WTC11 (cell line): Measurements from ENCODE around the gene TDP2. TPM values are rescaled to one million over a fixed set of nuclear protein-coding genes. Genes with fewer than 3 reads are reported as not detected.
A peak's percentile ranks its signal among the peaks of the same experiment; 100 is the strongest.

Experiments used
- ATAC-seq: fragments of 200-7000 bp; cut with Tn5 transposase; 2 replicates; pipeline ENCODE4 v1.10.0; 2021; ENCODE audit warnings: mild to moderate bottlenecking, moderate library complexity
- CTCF ChIA-PET: fragments of 300-600 bp; sonication (Branson Sonifier 250); formaldehyde crosslinking; loops from one replicate; lab custom pipeline; 2021; ENCODE audit warnings: antibody characterized with exemption; lab: Charles Lee
- POLR2A ChIA-PET: fragments of 350-600 bp; sonication (Branson Sonifier 250); formaldehyde crosslinking; loops from one replicate; lab custom pipeline; 2021; ENCODE audit warnings: antibody characterized with exemption; lab: Charles Lee
- DNase-seq: peaks from one replicate; pipeline ENCODE4 v3.0.0; 2021; ENCODE audit warnings: low spot score
- H3K27ac Mint-ChIP-seq: 2 replicates; pipeline ENCODE4 v1.8.0; 2021; ENCODE audit warnings: mixed read lengths
- H3K27me3 Mint-ChIP-seq: 2 replicates; pipeline ENCODE4 v1.8.0; 2021; ENCODE audit warnings: low read depth, mild to moderate bottlenecking, moderate library complexity, mixed read lengths
- H3K36me3 Mint-ChIP-seq: 2 replicates; pipeline ENCODE4 v1.8.0; 2021; ENCODE audit warnings: mixed read lengths
- H3K4me1 Mint-ChIP-seq: 2 replicates; pipeline ENCODE4 v1.8.0; 2022; ENCODE audit warnings: mixed read lengths
- H3K4me3 Mint-ChIP-seq: 2 replicates; pipeline ENCODE4 v1.8.0; 2021; ENCODE audit warnings: mild to moderate bottlenecking, moderate library complexity, mixed read lengths
- H3K9me3 Mint-ChIP-seq: 2 replicates; pipeline ENCODE4 v1.8.0; 2021; ENCODE audit warnings: mixed read lengths
- EMX1 ChIP-seq: fragments of 250-450 bp; sonication (Bioruptor Pico); IDR thresholded peaks from 2 replicates; pipeline ENCODE4 v1.8.0; 2021; ENCODE audit warnings: mild to moderate bottlenecking
- HMGA2 ChIP-seq: fragments of 250-450 bp; sonication (Bioruptor Pico); IDR thresholded peaks from 2 replicates; pipeline ENCODE4 v1.4.0; 2021; ENCODE audit warnings: mild to moderate bottlenecking, moderate library complexity
- NFE2L1 ChIP-seq: sonication (generic); formaldehyde crosslinking; IDR thresholded peaks from 2 replicates; pipeline ENCODE4 v1.8.1; 2023; ENCODE audit warnings: missing genetic modification reagents
- NR1H2 ChIP-seq: sonication (generic); formaldehyde crosslinking; IDR thresholded peaks from 2 replicates; pipeline ENCODE4 v1.9.0; 2021; ENCODE audit warnings: mild to moderate bottlenecking, moderate library complexity, missing genetic modification reagents
- RORB ChIP-seq: fragments of 250-450 bp; sonication (Bioruptor Pico); IDR thresholded peaks from 2 replicates; pipeline ENCODE4 v1.9.0; 2021; ENCODE audit warnings: mild to moderate bottlenecking
- SP1 ChIP-seq: sonication (generic); formaldehyde crosslinking; conservative IDR thresholded peaks from 2 replicates; pipeline ENCODE4 v1.8.1; 2022; ENCODE audit warnings: missing genetic modification reagents
- TP53 ChIP-seq: sonication (generic); formaldehyde crosslinking; IDR thresholded peaks from 2 replicates; pipeline ENCODE4 v1.8.1; 2023; ENCODE audit warnings: mild to moderate bottlenecking, missing genetic modification reagents
- total RNA-seq: library from RNA; stranded (reverse); gene quantifications from 3 replicates; pipeline ENCODE4 v1.2.3, GENCODE V29; 2021
- TF ChIP-seq, protein P1 (sequence below): fragments of 250-450 bp; sonication (Bioruptor Pico); IDR thresholded peaks from 2 replicates; pipeline ENCODE4 v1.9.0; 2021; ENCODE audit warnings: mild to moderate bottlenecking
- TF ChIP-seq, protein P2 (sequence below): sonication (generic); formaldehyde crosslinking; IDR thresholded peaks from 2 replicates; pipeline ENCODE4 v1.8.0; 2022; ENCODE audit warnings: missing genetic modification reagents
- TF ChIP-seq, protein P3 (sequence below): sonication (generic); formaldehyde crosslinking; IDR thresholded peaks from 2 replicates; pipeline ENCODE4 v1.8.0; 2022; ENCODE audit warnings: mild to moderate bottlenecking, missing genetic modification reagents
- TF ChIP-seq, protein P4 (sequence below): sonication (generic); formaldehyde crosslinking; IDR thresholded peaks from 2 replicates; pipeline ENCODE4 v1.8.1; 2023; ENCODE audit warnings: mild to moderate bottlenecking, moderate library complexity, missing genetic modification reagents
- TF ChIP-seq, protein P5 (sequence below): sonication (generic); formaldehyde crosslinking; IDR thresholded peaks from 2 replicates; pipeline ENCODE4 v1.8.0; 2023; ENCODE audit warnings: missing genetic modification reagents, mild to moderate bottlenecking, borderline replicate concordance
- TF ChIP-seq, protein P6 (sequence below): sonication (generic); formaldehyde crosslinking; IDR thresholded peaks from 2 replicates; pipeline ENCODE4 v1.8.0; 2023; ENCODE audit warnings: mild to moderate bottlenecking, missing genetic modification reagents

Gene TDP2
- total RNA-seq, 1 experiment from 2014 or later, result 49.1 TPM

DNA sequence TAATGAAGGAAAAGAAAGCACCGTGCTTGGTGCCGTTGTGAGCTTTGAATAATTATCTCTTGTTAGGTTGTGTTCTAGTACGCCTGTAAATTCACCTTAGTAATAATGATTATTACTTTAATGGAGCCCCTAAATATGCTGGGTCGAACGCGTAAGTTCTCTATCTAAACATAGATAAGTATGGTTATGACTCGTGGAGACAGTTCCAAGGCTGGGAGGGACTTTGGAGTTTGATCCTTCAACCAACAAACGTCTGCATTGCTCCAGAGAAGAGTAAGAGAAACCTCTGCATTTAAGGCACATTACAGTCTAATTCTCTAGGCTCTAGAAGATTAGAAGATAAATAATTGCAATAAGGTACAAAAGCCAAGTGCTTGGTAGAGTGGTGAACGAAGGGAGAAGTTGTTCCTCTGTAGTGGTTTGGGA, 692 bp upstream of the TDP2 start:
- H3K4me1 Mint-ChIP-seq, result peaks cover 25% of the 10 kb centered on the region
- peaks cover 70% of the 10 kb centered on the region for H3K36me3 Mint-ChIP-seq
- TF ChIP-seq HMGA2 (CRISPR knock-in tag) (no peak), TP53 (no peak)
- TF ChIP-seq, protein P1, sequence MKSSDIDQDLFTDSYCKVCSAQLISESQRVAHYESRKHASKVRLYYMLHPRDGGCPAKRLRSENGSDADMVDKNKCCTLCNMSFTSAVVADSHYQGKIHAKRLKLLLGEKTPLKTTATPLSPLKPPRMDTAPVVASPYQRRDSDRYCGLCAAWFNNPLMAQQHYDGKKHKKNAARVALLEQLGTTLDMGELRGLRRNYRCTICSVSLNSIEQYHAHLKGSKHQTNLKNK (CRISPR knock-in tag), result no peak
- TF ChIP-seq, protein P2, sequence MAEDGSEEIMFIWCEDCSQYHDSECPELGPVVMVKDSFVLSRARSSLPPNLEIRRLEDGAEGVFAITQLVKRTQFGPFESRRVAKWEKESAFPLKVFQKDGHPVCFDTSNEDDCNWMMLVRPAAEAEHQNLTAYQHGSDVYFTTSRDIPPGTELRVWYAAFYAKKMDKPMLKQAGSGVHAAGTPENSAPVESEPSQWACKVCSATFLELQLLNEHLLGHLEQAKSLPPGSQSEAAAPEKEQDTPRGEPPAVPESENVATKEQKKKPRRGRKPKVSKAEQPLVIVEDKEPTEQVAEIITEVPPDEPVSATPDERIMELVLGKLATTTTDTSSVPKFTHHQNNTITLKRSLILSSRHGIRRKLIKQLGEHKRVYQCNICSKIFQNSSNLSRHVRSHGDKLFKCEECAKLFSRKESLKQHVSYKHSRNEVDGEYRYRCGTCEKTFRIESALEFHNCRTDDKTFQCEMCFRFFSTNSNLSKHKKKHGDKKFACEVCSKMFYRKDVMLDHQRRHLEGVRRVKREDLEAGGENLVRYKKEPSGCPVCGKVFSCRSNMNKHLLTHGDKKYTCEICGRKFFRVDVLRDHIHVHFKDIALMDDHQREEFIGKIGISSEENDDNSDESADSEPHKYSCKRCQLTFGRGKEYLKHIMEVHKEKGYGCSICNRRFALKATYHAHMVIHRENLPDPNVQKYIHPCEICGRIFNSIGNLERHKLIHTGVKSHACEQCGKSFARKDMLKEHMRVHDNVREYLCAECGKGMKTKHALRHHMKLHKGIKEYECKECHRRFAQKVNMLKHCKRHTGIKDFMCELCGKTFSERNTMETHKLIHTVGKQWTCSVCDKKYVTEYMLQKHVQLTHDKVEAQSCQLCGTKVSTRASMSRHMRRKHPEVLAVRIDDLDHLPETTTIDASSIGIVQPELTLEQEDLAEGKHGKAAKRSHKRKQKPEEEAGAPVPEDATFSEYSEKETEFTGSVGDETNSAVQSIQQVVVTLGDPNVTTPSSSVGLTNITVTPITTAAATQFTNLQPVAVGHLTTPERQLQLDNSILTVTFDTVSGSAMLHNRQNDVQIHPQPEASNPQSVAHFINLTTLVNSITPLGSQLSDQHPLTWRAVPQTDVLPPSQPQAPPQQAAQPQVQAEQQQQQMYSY (CRISPR knock-in tag), result no peak
- peak overlapping the region; percentile 100 for H3K27ac Mint-ChIP-seq
- H3K4me3 Mint-ChIP-seq, result peak overlapping the region; percentile 85
- CTCF ChIA-PET, result interaction anchor here (0.8 to 2.2 kb wide), 8 partner anchors 15 to 351 kb away, joined by 3 to 19 read pairs (median 12); partner anchors contain the start of gene KIAA0319
- no peak for ATAC-seq
- peaks cover 6% of the 10 kb centered on the region; the same call in 1 of the 2 replicates for H3K27me3 Mint-ChIP-seq
- POLR2A ChIA-PET, result interaction anchor here (0.9 to 2.4 kb wide), 7 partner anchors 16 to 172 kb away, joined by 3 to 22 read pairs (median 5); partner anchors contain the start of genes ALDH5A1 and KIAA0319
- H3K9me3 Mint-ChIP-seq, result peaks cover 34% of the 10 kb centered on the region
- no peak for DNase-seq

DNA sequence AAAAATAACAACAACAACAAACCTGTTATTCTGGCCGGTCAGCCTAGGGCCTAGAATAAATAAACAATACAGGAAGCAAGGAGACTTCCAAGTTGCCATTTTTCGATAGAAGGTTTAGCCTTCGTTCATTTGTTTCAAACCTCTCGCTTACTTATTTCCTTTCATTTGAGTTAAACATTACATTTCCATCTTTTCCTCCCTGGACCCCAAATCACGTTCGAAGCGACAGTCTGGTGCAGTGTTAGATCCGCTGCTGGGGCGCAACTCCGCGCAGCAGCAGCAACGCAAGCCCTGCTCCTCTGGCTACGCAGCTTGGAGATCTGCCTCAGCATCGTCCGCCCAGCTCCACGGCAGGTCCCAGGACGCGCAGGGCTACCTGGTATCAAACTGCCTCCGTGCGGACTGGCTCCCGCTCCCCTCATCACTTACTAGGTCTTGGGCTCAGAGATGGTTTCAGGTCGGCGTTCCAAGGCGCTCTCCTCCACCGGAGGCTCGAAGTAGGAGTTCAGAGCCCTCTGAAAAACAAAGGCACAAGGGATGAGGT, 530 bp downstream of the TDP2 start:
- Mint-ChIP-seq H3K9me3 (peaks cover 29% of the 10 kb centered on the region), H3K4me3 (peak overlapping the region; percentile 85), H3K4me1 (peaks cover 25% of the 10 kb centered on the region), H3K27ac (peak overlapping the region; percentile 100)
- DNase-seq, result peak; percentile 44
- ChIA-PET CTCF (interaction anchor here (0.9 to 2.2 kb wide), 13 partner anchors 16 to 352 kb away, joined by 3 to 19 read pairs (median 7); partner anchors contain the start of gene KIAA0319), POLR2A (interaction anchor here (0.7 to 2.4 kb wide), 7 partner anchors 7 to 85 kb away, joined by 3 to 22 read pairs (median 5); partner anchors contain the start of gene KIAA0319)
- peak; percentile 27 for ATAC-seq
- no peak for TF ChIP-seq NR1H2 (CRISPR knock-in tag)
- no peak for TF ChIP-seq SP1 (CRISPR knock-in tag)
- TF ChIP-seq NFE2L1 (CRISPR knock-in tag), result no peak
- TF ChIP-seq, protein P3, sequence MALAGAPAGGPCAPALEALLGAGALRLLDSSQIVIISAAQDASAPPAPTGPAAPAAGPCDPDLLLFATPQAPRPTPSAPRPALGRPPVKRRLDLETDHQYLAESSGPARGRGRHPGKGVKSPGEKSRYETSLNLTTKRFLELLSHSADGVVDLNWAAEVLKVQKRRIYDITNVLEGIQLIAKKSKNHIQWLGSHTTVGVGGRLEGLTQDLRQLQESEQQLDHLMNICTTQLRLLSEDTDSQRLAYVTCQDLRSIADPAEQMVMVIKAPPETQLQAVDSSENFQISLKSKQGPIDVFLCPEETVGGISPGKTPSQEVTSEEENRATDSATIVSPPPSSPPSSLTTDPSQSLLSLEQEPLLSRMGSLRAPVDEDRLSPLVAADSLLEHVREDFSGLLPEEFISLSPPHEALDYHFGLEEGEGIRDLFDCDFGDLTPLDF, result no peak
- TF ChIP-seq, all 79 proteins: peak for 0
- Mint-ChIP-seq H3K27me3 (peaks cover 6% of the 10 kb centered on the region; the same call in 1 of the 2 replicates), H3K36me3 (peaks cover 69% of the 10 kb centered on the region)

DNA sequence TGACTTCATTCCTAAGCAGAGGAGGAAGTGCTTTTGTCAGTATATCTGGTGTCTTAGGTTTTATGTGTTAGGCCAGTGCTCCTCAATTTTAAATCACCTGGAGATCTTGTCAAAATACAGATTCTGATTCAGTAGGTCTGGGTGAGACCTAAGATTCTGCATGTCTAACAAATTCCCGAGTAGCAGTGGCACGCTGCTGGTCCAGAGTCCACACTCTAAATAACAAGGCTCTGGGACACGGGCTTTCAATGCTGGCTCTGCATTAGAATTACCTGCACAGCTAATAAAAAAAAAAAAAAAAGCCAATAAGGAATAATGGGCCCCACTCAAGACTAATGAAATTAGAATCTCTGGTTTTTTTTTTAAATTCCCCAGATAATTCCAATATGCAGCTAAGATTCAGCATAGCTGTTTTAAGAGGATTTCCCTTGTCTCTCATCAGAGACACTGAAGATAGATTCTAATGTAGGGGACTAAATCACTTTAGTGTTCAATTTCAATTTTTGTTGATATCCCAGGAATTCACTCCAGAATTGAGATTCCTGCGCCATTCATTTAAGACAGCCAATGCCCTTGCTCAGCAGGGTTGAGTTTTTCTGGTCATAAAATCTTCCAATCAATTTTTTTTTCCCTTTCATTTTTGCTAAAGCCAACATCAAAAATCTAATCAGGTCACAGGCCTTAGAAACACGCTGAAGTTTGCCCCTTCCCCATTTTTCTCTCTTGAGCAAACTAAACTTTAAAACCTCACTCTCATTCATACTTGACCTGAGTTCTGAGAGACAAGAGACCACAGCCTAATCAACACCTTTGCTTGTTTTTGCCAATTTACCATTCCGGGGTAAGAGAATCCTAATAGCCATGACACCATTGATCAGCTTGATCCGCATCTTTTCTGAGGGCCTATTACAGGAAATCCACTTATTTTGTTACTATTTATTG, 2.4 kb downstream of the TDP2 start:
- Mint-ChIP-seq H3K4me3 (peak overlapping the region; percentile 85), H3K9me3 (peaks cover 10% of the 10 kb centered on the region), H3K36me3 (peaks cover 54% of the 10 kb centered on the region), H3K4me1 (peaks cover 38% of the 10 kb centered on the region), H3K27me3 (no peaks in the 10 kb centered on the region), H3K27ac (peak overlapping the region; percentile 89)
- DNase-seq, result no peak
- CTCF ChIA-PET, result interaction anchor here (1.6 to 1.7 kb wide), 2 partner anchors 83 to 143 kb away, joined by 5 to 7 read pairs; no protein-coding TSS in a partner anchor
- ATAC-seq, result no peak
- POLR2A ChIA-PET, result no interaction called here
- no peak for TF ChIP-seq SP1 (CRISPR knock-in tag)
- TF ChIP-seq, protein P4, sequence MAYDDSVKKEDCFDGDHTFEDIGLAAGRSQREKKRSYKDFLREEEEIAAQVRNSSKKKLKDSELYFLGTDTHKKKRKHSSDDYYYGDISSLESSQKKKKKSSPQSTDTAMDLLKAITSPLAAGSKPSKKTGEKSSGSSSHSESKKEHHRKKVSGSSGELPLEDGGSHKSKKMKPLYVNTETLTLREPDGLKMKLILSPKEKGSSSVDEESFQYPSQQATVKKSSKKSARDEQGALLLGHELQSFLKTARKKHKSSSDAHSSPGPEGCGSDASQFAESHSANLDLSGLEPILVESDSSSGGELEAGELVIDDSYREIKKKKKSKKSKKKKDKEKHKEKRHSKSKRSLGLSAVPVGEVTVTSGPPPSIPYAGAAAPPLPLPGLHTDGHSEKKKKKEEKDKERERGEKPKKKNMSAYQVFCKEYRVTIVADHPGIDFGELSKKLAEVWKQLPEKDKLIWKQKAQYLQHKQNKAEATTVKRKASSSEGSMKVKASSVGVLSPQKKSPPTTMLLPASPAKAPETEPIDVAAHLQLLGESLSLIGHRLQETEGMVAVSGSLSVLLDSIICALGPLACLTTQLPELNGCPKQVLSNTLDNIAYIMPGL (CRISPR knock-in tag), result no peak
- TF ChIP-seq RORB (CRISPR knock-in tag), result no peak
- TF ChIP-seq, protein P5, sequence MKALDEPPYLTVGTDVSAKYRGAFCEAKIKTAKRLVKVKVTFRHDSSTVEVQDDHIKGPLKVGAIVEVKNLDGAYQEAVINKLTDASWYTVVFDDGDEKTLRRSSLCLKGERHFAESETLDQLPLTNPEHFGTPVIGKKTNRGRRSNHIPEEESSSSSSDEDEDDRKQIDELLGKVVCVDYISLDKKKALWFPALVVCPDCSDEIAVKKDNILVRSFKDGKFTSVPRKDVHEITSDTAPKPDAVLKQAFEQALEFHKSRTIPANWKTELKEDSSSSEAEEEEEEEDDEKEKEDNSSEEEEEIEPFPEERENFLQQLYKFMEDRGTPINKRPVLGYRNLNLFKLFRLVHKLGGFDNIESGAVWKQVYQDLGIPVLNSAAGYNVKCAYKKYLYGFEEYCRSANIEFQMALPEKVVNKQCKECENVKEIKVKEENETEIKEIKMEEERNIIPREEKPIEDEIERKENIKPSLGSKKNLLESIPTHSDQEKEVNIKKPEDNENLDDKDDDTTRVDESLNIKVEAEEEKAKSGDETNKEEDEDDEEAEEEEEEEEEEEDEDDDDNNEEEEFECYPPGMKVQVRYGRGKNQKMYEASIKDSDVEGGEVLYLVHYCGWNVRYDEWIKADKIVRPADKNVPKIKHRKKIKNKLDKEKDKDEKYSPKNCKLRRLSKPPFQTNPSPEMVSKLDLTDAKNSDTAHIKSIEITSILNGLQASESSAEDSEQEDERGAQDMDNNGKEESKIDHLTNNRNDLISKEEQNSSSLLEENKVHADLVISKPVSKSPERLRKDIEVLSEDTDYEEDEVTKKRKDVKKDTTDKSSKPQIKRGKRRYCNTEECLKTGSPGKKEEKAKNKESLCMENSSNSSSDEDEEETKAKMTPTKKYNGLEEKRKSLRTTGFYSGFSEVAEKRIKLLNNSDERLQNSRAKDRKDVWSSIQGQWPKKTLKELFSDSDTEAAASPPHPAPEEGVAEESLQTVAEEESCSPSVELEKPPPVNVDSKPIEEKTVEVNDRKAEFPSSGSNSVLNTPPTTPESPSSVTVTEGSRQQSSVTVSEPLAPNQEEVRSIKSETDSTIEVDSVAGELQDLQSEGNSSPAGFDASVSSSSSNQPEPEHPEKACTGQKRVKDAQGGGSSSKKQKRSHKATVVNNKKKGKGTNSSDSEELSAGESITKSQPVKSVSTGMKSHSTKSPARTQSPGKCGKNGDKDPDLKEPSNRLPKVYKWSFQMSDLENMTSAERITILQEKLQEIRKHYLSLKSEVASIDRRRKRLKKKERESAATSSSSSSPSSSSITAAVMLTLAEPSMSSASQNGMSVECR (CRISPR knock-in tag), result no peak
- no peak for TF ChIP-seq EMX1 (CRISPR knock-in tag)
- TF ChIP-seq, protein P6, sequence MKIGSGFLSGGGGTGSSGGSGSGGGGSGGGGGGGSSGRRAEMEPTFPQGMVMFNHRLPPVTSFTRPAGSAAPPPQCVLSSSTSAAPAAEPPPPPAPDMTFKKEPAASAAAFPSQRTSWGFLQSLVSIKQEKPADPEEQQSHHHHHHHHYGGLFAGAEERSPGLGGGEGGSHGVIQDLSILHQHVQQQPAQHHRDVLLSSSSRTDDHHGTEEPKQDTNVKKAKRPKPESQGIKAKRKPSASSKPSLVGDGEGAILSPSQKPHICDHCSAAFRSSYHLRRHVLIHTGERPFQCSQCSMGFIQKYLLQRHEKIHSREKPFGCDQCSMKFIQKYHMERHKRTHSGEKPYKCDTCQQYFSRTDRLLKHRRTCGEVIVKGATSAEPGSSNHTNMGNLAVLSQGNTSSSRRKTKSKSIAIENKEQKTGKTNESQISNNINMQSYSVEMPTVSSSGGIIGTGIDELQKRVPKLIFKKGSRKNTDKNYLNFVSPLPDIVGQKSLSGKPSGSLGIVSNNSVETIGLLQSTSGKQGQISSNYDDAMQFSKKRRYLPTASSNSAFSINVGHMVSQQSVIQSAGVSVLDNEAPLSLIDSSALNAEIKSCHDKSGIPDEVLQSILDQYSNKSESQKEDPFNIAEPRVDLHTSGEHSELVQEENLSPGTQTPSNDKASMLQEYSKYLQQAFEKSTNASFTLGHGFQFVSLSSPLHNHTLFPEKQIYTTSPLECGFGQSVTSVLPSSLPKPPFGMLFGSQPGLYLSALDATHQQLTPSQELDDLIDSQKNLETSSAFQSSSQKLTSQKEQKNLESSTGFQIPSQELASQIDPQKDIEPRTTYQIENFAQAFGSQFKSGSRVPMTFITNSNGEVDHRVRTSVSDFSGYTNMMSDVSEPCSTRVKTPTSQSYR, result no peak
